Adrenal gland (tissue), 12 donors: Measurements from ENCODE around the gene CYB561A3. TPM values are rescaled to one million over a fixed set of nuclear protein-coding genes. Genes with fewer than 3 reads are reported as not detected.

Source experiments
- DNase-seq, 7 donors: peaks; one replicate each; pipeline ENCODE4 v3.0.0-alpha.2; 2019 to 2020
- H3K27ac ChIP-seq, 5 donors: fragments of 200-600 bp; sonication (generic) in 4 of 5; 1 replicate in 3 of 5; 2 replicates in 2 of 5; pipeline versions ENCODE4 v1.5.1 to v1.8.0; 2016 to 2020; ENCODE audit warnings: mild to moderate bottlenecking in 1 of 5
- H3K27me3 ChIP-seq: fragments of 200-600 bp; 2 replicates; pipeline ENCODE4 v1.8.0; 2021
- H3K36me3 ChIP-seq, 2 donors: fragments of 200-600 bp; replicated peaks in 1 of 2; 1 replicate in 1 of 2; 2 replicates in 1 of 2; pipeline versions ENCODE4 v1.5.1 to v1.8.0; 2018 to 2022
- H3K4me1 ChIP-seq, 2 donors: fragments of 200-600 bp; replicated peaks in 1 of 2; 1 replicate in 1 of 2; 2 replicates in 1 of 2; pipeline versions ENCODE4 v1.5.1 to v1.8.0; 2018 to 2021
- H3K4me3 ChIP-seq, 4 donors: fragments of 200-600 bp; sonication (generic) in 3 of 4; one replicate each; pipeline ENCODE4 v1.5.1; 2016 to 2018
- H3K9me3 ChIP-seq, 3 donors: fragments of 200-600 bp; sonication (generic) in 1 of 3; replicated peaks in 1 of 3; 1 replicate in 2 of 3; 2 replicates in 1 of 3; pipeline versions ENCODE4 v1.5.1 to v1.8.0; 2016 to 2021
- CTCF ChIP-seq, 6 experiments: fragments of 450-650 bp in 4 of 6; fragments of 200-600 bp in 2 of 6; sonication (generic) in 1 of 6; IDR thresholded peaks; 1 replicate in 5 of 6; 2 replicates in 1 of 6; pipeline versions ENCODE4 v1.5.1 to v1.8.0; 2016 to 2021; ENCODE audit warnings: antibody characterized with exemption in 6 of 6, mild to moderate bottlenecking in 2 of 6, moderate library complexity in 1 of 6
- POLR2A ChIP-seq, 2 donors: fragments of 450-650 bp; IDR thresholded peaks; one replicate each; pipeline ENCODE4 v1.6.1; 2017; ENCODE audit warnings: antibody characterized with exemption in 2 of 2, mild to moderate bottlenecking in 2 of 2, moderate library complexity in 1 of 2
- WGBS, 4 donors: extraction: QIAGEN DNeasy Blood & Tissue Kit in 2 of 4; methylation state at CpG; one replicate each; pipeline versions ENCODE4 v1.1.5 to v1.1.7; 2013 to 2017; 5-methylcytosine and 5-hydroxymethylcytosine counted together
- intact Hi-C, 2 donors: fragments of 100-400 bp; cut with DNase I; formaldehyde crosslinking; loops; one replicate each; pipeline versions ENCODE4 v1.14.1 to v1.15.0; 2022 to 2023
- polyA plus RNA-seq, 3 donors: library from polyadenylated mRNA; stranded (reverse); fragments of 200-250 nt in 2 of 3; fragments of 350-450 nt in 1 of 3; fragmentation: Illumina TruSeq in 1 of 3; extraction: RNeasy Lipid Tissue Mini Kit (QIAGEN cat#74804) in 1 of 3; gene quantifications; one replicate each; pipeline ENCODE4 v1.2.3, GENCODE V29; 2013 to 2014
- total RNA-seq, 9 donors: library from RNA; depleted of rRNA in 4 of 9; stranded (reverse); fragments of >200 nt in 4 of 9; fragments of 120-200 nt in 1 of 9; fragmentation: NEBNext Ultra II Directional in 1 of 9; extraction: Animal tissue kit (Norgen Biotek cat#: 25700) in 1 of 9; gene quantifications; one replicate each; pipeline versions ENCODE4 v1.1.0 to v1.2.4, GENCODE V29; 2013 to 2023
- donor health status: healthy with polysubstance abuse.
- donor health status: Bipolar disorder and iron deficiency.
- donor health status: DM: yes; HTN: yes; CAD: no.
- donor health status: DM: no; HTN: no; CAD: no.
- donor health status: DM: no; HTN: no; CAD: no.
- donor health status: DM: yes; HTN: yes; CAD: no.

The CYB561A3 gene
- total and polyA plus RNA-seq, 12 donors, result 46.1 to 1,306 (median 622) TPM

DNA sequence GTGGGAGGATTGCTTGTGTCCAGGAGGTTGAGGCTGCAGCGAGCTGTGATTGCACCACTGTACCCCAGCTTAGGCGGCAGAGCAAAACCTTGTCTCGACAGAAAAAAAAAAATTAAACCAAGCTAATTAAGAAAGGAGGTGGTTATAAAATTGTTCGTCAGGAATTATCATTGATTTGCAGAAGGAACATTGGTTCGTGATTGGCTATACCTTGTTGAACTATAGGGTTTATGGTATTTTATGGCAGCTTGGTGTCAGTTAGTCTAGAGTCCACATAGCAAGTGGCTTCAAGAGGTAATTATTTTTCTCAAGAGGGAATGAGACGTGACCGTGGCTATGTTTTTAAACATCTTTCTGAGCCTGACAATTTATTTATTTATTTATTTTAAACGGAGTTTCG lies 19.2 kb upstream of the CYB561A3 start:
- no peak for DNase-seq
- no peak for TF ChIP-seq CTCF (IDR thresholded peaks at IDR 0.05)
- no peak for TF ChIP-seq POLR2A (IDR thresholded peaks at IDR 0.05)
- WGBS, 4 donors, result 94 to 96% (median 94%) methylated on average over 9 of the region's 9 CpGs
- Histone ChIP-seq H3K4me3 (no peak overlapping the region), H3K27ac (no peak overlapping the region), H3K4me1 (peaks cover 15 to 29% of the 10 kb centered on the region in 2 donors), H3K36me3 (peaks cover 0 to under 1% of the 10 kb centered on the region in 2 donors), H3K9me3 (no peaks in the 10 kb centered on the region), H3K27me3 (no peaks in the 10 kb centered on the region)
- intact Hi-C loops, result loop anchor here in 1 of 2 donors (10.0 kb wide), 1 partner anchor 126 kb away; no protein-coding TSS in a partner anchor

DNA sequence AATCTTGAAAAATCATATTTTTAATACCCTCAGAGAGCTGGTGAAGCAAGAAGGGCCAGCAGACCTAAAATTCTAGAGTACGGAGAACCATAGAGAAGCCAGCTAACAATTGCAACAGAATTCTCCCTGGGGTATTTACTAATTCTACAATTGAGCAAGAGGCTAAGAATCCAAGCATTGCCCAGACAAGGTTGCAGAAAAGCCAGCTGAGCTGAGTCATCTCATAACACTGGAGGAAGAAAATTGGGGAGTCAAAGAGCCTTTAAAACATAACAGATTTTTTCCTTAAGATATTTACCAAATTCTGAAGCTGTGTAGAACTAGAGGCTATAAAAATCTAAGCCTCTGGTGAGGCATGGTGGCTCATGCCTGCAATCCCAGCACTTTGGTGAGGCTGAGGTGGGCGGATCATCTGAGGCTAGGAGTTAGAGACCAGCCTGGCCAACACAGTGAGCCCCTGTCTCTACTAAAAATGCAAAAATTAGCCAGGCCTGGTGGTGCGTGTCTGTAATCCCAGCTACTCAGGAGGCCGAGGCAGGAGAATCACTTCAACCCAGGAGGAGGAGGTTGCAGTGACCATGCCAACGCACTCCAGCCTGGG lies 17.1 kb upstream of the CYB561A3 start:
- Histone ChIP-seq H3K27ac (peak overlapping the region; percentile 66 to 85 (median 81)), H3K9me3 (no peaks in the 10 kb centered on the region), H3K27me3 (no peaks in the 10 kb centered on the region), H3K4me3 (no peak overlapping the region), H3K36me3 (peaks cover 0 to 5% of the 10 kb centered on the region in 2 donors), H3K4me1 (peaks cover 15 to 27% of the 10 kb centered on the region in 2 donors)
- intact Hi-C loops, result no loop called here
- TF ChIP-seq POLR2A (IDR thresholded peaks at IDR 0.05), result no peak
- TF ChIP-seq CTCF (IDR thresholded peaks at IDR 0.05), result no peak
- WGBS, 4 donors, result 63 to 77% (median 72%) methylated on average over 5 of the region's 5 CpGs
- peak; percentile 54 to 86 (median 75) for DNase-seq

- no peak for DNase-seq
- Histone ChIP-seq H3K4me1 (peaks cover 19 to 39% of the 10 kb centered on the region in 2 donors), H3K9me3 (no peaks in the 10 kb centered on the region), H3K27me3 (no peaks in the 10 kb centered on the region), H3K36me3 (peaks cover 0 to 5% of the 10 kb centered on the region in 2 donors), H3K4me3 (no peak overlapping the region), H3K27ac (peak overlapping the region; percentile 43 to 85 (median 66))
- intact Hi-C loops, result no loop called here
- WGBS, 4 donors, result 91 to 96% (median 95%) methylated on average over 6 of the region's 6 CpGs
- TF ChIP-seq POLR2A (IDR thresholded peaks at IDR 0.05), result no peak
- TF ChIP-seq CTCF (IDR thresholded peaks at IDR 0.05), result no peak
These were observed 15.9 kb upstream of the CYB561A3 start for GRCh38 chr11:61377461-61378160.

- WGBS, 4 donors, result 69 to 88% (median 73%) methylated on average over 6 of the region's 6 CpGs
These were observed 14.1 kb upstream of the CYB561A3 start for GRCh38 chr11:61375761-61376108.

More at GRCh38 chr11:61375761-61376108, 14.1 kb upstream of the CYB561A3 start:
- TF ChIP-seq CTCF (IDR thresholded peaks at IDR 0.05), result no peak
- TF ChIP-seq POLR2A (IDR thresholded peaks at IDR 0.05), result no peak
- DNase-seq, result no peak
- H3K4me3 ChIP-seq, result no peak overlapping the region
- intact Hi-C loops, result no loop called here
- H3K4me1 ChIP-seq, result peaks cover 20 to 47% of the 10 kb centered on the region in 2 donors
- no peak overlapping the region for H3K27ac ChIP-seq
- H3K9me3 ChIP-seq, result no peaks in the 10 kb centered on the region
- no peaks in the 10 kb centered on the region for H3K27me3 ChIP-seq
- H3K36me3 ChIP-seq, result peaks cover 0 to 5% of the 10 kb centered on the region in 2 donors
